GM13977 (cell line): ENCODE data around the gene ENOX2.

Experiments used
- DNase-seq: peaks from one replicate; pipeline ENCODE4 v3.0.0; 2012; ENCODE audit warnings: low spot score
- CTCF ChIP-seq: IDR thresholded peaks from 2 replicates; pipeline ENCODE4 v1.5.1; 2012; ENCODE audit warnings: mild to moderate bottlenecking, control low read depth; ENCODE audit not compliant: insufficient read depth; ENCODE audit errors: extremely low read depth, missing control alignments
- in situ Hi-C: fragments of 300-500 bp; cut with MboI; formaldehyde crosslinking; loops from one replicate; pipeline ENCODE4 v1.12.0; 2022; ENCODE audit warnings: low sequenced_read_pairs, low pct_unique_long_range_greater_than_20kb, mixed read lengths, inconsistent platforms; ENCODE audit not compliant: unreplicated experiment

Gene ENOX2

GRCh38 chrX:130896026-130896425, 7.0 kb downstream of the ENOX2 start:
- TF ChIP-seq CTCF: no peak
- in situ Hi-C loops: no loop called here

GRCh38 chrX:130895299-130895698, 7.7 kb downstream of the ENOX2 start:
- DNase-seq: no peak
- no peak for TF ChIP-seq CTCF
- in situ Hi-C loops: no loop called here

More at GRCh38 chrX:130896026-130896425, 7.0 kb downstream of the ENOX2 start:
- no peak for DNase-seq

- TF ChIP-seq CTCF: no peak
- in situ Hi-C loops: no loop called here
- DNase-seq: no peak
These were observed 9.5 kb downstream of the ENOX2 start for GRCh38 chrX:130893356-130894085.

DNA sequence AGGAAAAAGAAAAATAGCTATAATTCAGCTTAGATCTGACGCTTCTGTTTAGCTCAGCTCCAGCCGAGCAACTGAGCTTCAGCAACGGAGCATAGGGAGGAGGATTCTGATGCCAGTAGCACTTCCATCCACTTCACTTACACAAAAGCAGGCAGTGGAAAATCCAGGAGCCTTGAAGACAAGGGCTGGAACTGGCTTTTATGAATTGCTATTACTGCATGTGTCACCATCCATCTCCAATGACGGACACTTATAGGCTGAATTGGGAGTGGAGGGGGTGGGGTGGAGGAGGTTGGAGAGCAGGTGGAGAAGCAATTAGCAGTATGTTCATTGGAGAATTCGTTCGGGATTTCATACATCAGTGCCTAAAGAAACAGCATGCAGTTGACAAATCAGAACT, 15.6 kb downstream of the ENOX2 start:
- no peak for TF ChIP-seq CTCF
- in situ Hi-C loops: no loop called here
- no peak for DNase-seq

- no peak for DNase-seq
- in situ Hi-C loops: no loop called here
- TF ChIP-seq CTCF: no peak
These were observed 17.0 kb downstream of the ENOX2 start for GRCh38 chrX:130885996-130886395.

GRCh38 chrX:130885508-130885907, 17.5 kb downstream of the ENOX2 start:
- in situ Hi-C loops: no loop called here
- no peak for TF ChIP-seq CTCF
- no peak for DNase-seq
